Measurements from ENCODE around the gene MDN1.

GRCh38 chr6:89649682-89650081 is 169.9 kb downstream of the MDN1 start:
- TF ChIP-seq CTCF (IDR thresholded peaks at IDR 0.05) (no peak), POLR2A (IDR thresholded peaks at IDR 0.05) (no peak)

Data from uterus (tissue), 2 donors.